KBM-7 (cell line): ENCODE measurements around the gene ELL2.

Source experiments
- DNase-seq: peaks from one replicate; pipeline ENCODE4 v3.0.0-alpha.2; 2015
- in situ Hi-C: fragments of 300-500 bp; cut with MboI; formaldehyde crosslinking; loops from 2 replicates; pipeline ENCODE4 v1.14.3; 2020; ENCODE audit warnings: low sequenced_read_pairs, low pct_unique_long_range_greater_than_20kb, mixed read lengths

The ELL2 gene

DNA sequence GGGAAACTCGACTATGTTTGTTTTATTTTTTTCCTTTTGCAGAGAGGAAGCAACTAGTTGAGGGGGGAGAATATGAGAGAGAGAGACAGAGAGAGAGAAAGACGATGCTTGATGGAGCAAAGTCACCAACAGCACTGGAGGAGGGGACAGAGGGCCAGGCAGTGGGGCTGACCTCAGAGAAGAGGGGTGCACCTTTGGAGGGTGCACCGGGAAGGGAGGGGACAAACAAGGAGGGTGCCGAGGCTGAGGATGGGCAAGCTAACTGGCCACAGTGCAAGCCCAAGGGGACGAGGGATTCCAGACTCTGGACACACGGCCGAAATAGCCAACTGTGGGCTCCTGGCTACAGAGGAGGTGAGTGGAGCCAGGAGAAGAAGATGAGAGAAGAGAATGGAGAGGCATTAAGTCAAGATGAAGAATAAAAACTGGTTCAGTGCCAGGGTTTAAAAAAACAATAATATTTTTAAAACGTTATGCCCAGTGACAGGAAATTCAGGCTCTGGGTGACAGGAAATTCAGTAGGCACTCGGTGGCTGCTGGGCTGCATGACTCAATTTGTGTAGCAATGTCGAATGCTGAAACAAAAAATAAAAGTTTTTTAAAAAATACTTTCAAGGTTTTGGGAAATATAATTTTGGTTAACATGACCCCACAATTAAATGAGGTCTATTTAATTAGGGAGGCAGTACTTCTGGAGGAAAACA, 125.8 kb downstream of the ELL2 start:
- DNase-seq = no peak
- in situ Hi-C loops = loop anchor here (25.0 kb wide), 1 partner anchor 174 kb away; no protein-coding TSS in a partner anchor
